T follicular helper cell (primary cell): ENCODE results near the gene NFIX.

Experiments
- DNase-seq: peaks from one replicate; pipeline ENCODE4 v3.0.0-alpha.2; 2020; ENCODE audit warnings: low read depth

The NFIX gene

GRCh38 chr19:13127051-13127450 lies 131.8 kb downstream of the NFIX start:
- no peak for DNase-seq

- no peak for DNase-seq
Observed at GRCh38 chr19:13127811-13128575, 132.7 kb downstream of the NFIX start.

GRCh38 chr19:13128583-13128982 lies 133.3 kb downstream of the NFIX start:
- no peak for DNase-seq

- DNase-seq = no peak
Observed at GRCh38 chr19:13129384-13129783, 134.1 kb downstream of the NFIX start.

GRCh38 chr19:13130886-13131490 lies 135.7 kb downstream of the NFIX start:
- no peak for DNase-seq

- no peak for DNase-seq
Observed at GRCh38 chr19:13132471-13133180, 137.4 kb downstream of the NFIX start.

- DNase-seq = no peak
Observed at GRCh38 chr19:13133241-13133870, 138.1 kb downstream of the NFIX start.

- DNase-seq = no peak
Observed at GRCh38 chr19:13134626-13135025, 139.4 kb downstream of the NFIX start.

- no peak for DNase-seq
Observed at GRCh38 chr19:13135068-13136062, 140.1 kb downstream of the NFIX start.

GRCh38 chr19:13137290-13137794 lies 142.1 kb downstream of the NFIX start:
- no peak for DNase-seq

GRCh38 chr19:13138171-13138915 lies 143.1 kb downstream of the NFIX start:
- DNase-seq = no peak

- no peak for DNase-seq
Observed at GRCh38 chr19:13138916-13139198, 143.6 kb downstream of the NFIX start.

GRCh38 chr19:13139633-13140311 lies 144.5 kb downstream of the NFIX start:
- no peak for DNase-seq

GRCh38 chr19:13146763-13147563 lies 151.7 kb downstream of the NFIX start:
- DNase-seq = no peak
